K562 (cell line): ENCODE data around the gene PRKACB. TPM values are rescaled to one million over a fixed set of nuclear protein-coding genes. Genes with fewer than 3 reads are reported as not detected.

ENCODE experiments used
- BRD4 ChIP-seq: fragments of 200-600 bp; sonication (generic); IDR thresholded peaks from 2 replicates; pipeline ENCODE4 v1.6.1; 2017; ENCODE audit warnings: inconsistent platforms
- DMBX1 ChIP-seq: fragments of 250-450 bp; sonication (Bioruptor Pico); IDR thresholded peaks from 2 replicates; pipeline ENCODE4 v1.8.0; 2022; ENCODE audit warnings: inconsistent platforms, mild to moderate bottlenecking, moderate library complexity, borderline replicate concordance
- FOXA1 ChIP-seq: fragments of 450-650 bp; IDR thresholded peaks from 2 replicates; pipeline ENCODE4 v1.6.1; 2016; ENCODE audit warnings: mild to moderate bottlenecking, borderline replicate concordance
- KAT8 ChIP-seq: fragments of 450-650 bp; IDR thresholded peaks from 2 replicates; pipeline ENCODE4 v1.6.1; 2016; ENCODE audit warnings: low read depth, mild to moderate bottlenecking
- KLF6 ChIP-seq: fragments of 250-450 bp; sonication (Bioruptor Pico); IDR thresholded peaks from 2 replicates; pipeline ENCODE4 v1.4.0; 2020; ENCODE audit warnings: mild to moderate bottlenecking, moderate library complexity, borderline replicate concordance
- MCM5 ChIP-seq: fragments of 450-650 bp; IDR thresholded peaks from 2 replicates; pipeline ENCODE4 v1.6.1; 2016; ENCODE audit warnings: low read depth
- MECOM ChIP-seq: fragments of 250-450 bp; sonication (Bioruptor Pico); IDR thresholded peaks from 2 replicates; pipeline ENCODE4 v1.8.0; 2022; ENCODE audit warnings: inconsistent platforms
- MXD1 ChIP-seq: fragments of 250-450 bp; sonication (Bioruptor Pico); IDR thresholded peaks from 2 replicates; pipeline ENCODE4 v1.8.0; 2021; ENCODE audit warnings: borderline replicate concordance, mild to moderate bottlenecking, moderate library complexity; ENCODE audit not compliant: poor library complexity, severe bottlenecking
- TAF15 ChIP-seq: fragments of 200-400 bp; formaldehyde crosslinking; IDR thresholded peaks from 2 replicates; pipeline ENCODE4 v1.6.1; 2017; ENCODE audit warnings: mild to moderate bottlenecking, low read depth, low read length, moderate library complexity
- TCF7 ChIP-seq: sonication (generic); IDR thresholded peaks from 2 replicates; pipeline ENCODE4 v1.6.1; 2016; ENCODE audit warnings: antibody characterized with exemption, borderline replicate concordance
- TEAD4 ChIP-seq, 2 experiments: sonication (generic) in 1 of 2; formaldehyde crosslinking in 1 of 2; IDR thresholded peaks; 2 replicates each; pipeline versions ENCODE4 v1.6.1 to v1.8.0; 2012 to 2022; ENCODE audit warnings: borderline replicate concordance in 1 of 2, inconsistent platforms in 1 of 2, low read length in 1 of 2, mild to moderate bottlenecking in 1 of 2, missing genetic modification reagents in 1 of 2
- ZNF263 ChIP-seq: sonication (generic); formaldehyde crosslinking; IDR thresholded peaks from 2 replicates; pipeline ENCODE4 v1.8.0; 2022; ENCODE audit warnings: mild to moderate bottlenecking, missing genetic modification reagents, borderline replicate concordance
- ZNF347 ChIP-seq: fragments of 450-650 bp; formaldehyde crosslinking; IDR thresholded peaks from 2 replicates; pipeline ENCODE4 v1.4.0; 2020; ENCODE audit warnings: low read depth, mild to moderate bottlenecking, moderate library complexity
- ZNF551 ChIP-seq: fragments of 250-450 bp; sonication (Bioruptor Pico); IDR thresholded peaks from 2 replicates; pipeline ENCODE4 v1.5.0; 2021; ENCODE audit warnings: mild to moderate bottlenecking, moderate library complexity
- ZNF561 ChIP-seq: fragments of 450-650 bp; formaldehyde crosslinking; conservative IDR thresholded peaks from 2 replicates; pipeline ENCODE4 v1.4.0; 2020; ENCODE audit warnings: mild to moderate bottlenecking, moderate library complexity
- ZNF584 ChIP-seq: fragments of 200-800 bp; sonication (Bioruptor generic); IDR thresholded peaks from 2 replicates; pipeline ENCODE4 v1.6.1; 2016; ENCODE audit warnings: low read depth, mild to moderate bottlenecking, missing genetic modification characterization, missing compliant biosample characterization
- polyA plus RNA-seq, 8 experiments: library from polyadenylated mRNA; depleted of rRNA in 4 of 8; stranded (reverse) in 5 of 8; unstranded in 3 of 8; fragments of >200 nt; fragmentation: Nextera tagmentation in 2 of 8; fragmentation: Illumina TruSeq in 1 of 8; extraction: Ambion mirVana in 2 of 8; extraction: Trizol in 1 of 8; gene quantifications; 2 replicates each; pipeline versions ENCODE4 v1.2.1 to v1.2.3, GENCODE V29; 2011 to 2014; ENCODE audit warnings: inconsistent platforms in 1 of 8, missing spikeins in 1 of 8
- total RNA-seq, 7 experiments: library from RNA; depleted of rRNA in 6 of 7; stranded (reverse); fragments of >200 nt in 6 of 7; fragmentation: Illumina TruSeq in 2 of 7; extraction: Trizol in 2 of 7; gene quantifications; 2 replicates each; pipeline versions ENCODE4 v1.2.1 to v1.2.3, GENCODE V29; 2011 to 2021; ENCODE audit warnings: low replicate concordance in 1 of 7
- TF ChIP-seq, protein P1 (sequence below): fragments of 250-450 bp; sonication (Bioruptor Pico); IDR thresholded peaks from 2 replicates; pipeline ENCODE4 v1.4.0; 2020; ENCODE audit warnings: mild to moderate bottlenecking, moderate library complexity
- TF ChIP-seq, protein P2 (sequence below): fragments of 250-450 bp; sonication (Bioruptor Pico); IDR thresholded peaks from 2 replicates; pipeline ENCODE4 v1.5.0; 2021; ENCODE audit warnings: mild to moderate bottlenecking, moderate library complexity
- TF ChIP-seq, protein P3 (sequence below), 2 experiments: fragments of 450-650 bp in 1 of 2; sonication (generic) in 1 of 2; formaldehyde crosslinking in 1 of 2; IDR thresholded peaks in 1 of 2; conservative IDR thresholded peaks in 1 of 2; 2 replicates each; pipeline versions ENCODE4 v1.6.1 to v1.8.1; 2016 to 2023; ENCODE audit warnings: mild to moderate bottlenecking in 2 of 2, moderate library complexity in 2 of 2, inconsistent platforms in 1 of 2, missing genetic modification reagents in 1 of 2
- TF ChIP-seq, protein P4 (sequence below): fragments of 250-450 bp; sonication (Bioruptor Pico); IDR thresholded peaks from 2 replicates; pipeline ENCODE4 v1.8.0; 2021; ENCODE audit warnings: moderate library complexity, mild to moderate bottlenecking, inconsistent platforms
- TF ChIP-seq, protein P5 (sequence below), 2 experiments: fragments of 450-650 bp in 1 of 2; sonication (generic) in 1 of 2; formaldehyde crosslinking; conservative IDR thresholded peaks; 2 replicates each; pipeline versions ENCODE4 v1.4.0 to v1.8.1; 2020 to 2022; ENCODE audit warnings: mild to moderate bottlenecking in 1 of 2, missing genetic modification reagents in 1 of 2

Gene PRKACB
- total and polyA plus RNA-seq, 9 of the 15 experiments (the other 6 are each of a cell fraction or from before 2014, with no cell fraction given): 1.1 to 5.2 (median 2.8) TPM

- peak; percentile 57; the same call in 1 of the 2 replicates for TF ChIP-seq KLF6 (CRISPR knock-in tag)
- TF ChIP-seq, protein P1, sequence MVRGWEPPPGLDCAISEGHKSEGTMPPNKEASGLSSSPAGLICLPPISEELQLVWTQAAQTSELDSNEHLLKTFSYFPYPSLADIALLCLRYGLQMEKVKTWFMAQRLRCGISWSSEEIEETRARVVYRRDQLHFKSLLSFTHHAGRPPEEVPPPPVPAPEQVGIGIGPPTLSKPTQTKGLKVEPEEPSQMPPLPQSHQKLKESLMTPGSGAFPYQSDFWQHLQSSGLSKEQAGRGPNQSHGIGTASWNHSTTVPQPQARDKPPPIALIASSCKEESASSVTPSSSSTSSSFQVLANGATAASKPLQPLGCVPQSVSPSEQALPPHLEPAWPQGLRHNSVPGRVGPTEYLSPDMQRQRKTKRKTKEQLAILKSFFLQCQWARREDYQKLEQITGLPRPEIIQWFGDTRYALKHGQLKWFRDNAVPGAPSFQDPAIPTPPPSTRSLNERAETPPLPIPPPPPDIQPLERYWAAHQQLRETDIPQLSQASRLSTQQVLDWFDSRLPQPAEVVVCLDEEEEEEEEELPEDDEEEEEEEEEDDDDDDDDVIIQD (CRISPR knock-in tag): no peak
- no peak for TF ChIP-seq ZNF347 (CRISPR knock-in tag)
- TF ChIP-seq, protein P2, sequence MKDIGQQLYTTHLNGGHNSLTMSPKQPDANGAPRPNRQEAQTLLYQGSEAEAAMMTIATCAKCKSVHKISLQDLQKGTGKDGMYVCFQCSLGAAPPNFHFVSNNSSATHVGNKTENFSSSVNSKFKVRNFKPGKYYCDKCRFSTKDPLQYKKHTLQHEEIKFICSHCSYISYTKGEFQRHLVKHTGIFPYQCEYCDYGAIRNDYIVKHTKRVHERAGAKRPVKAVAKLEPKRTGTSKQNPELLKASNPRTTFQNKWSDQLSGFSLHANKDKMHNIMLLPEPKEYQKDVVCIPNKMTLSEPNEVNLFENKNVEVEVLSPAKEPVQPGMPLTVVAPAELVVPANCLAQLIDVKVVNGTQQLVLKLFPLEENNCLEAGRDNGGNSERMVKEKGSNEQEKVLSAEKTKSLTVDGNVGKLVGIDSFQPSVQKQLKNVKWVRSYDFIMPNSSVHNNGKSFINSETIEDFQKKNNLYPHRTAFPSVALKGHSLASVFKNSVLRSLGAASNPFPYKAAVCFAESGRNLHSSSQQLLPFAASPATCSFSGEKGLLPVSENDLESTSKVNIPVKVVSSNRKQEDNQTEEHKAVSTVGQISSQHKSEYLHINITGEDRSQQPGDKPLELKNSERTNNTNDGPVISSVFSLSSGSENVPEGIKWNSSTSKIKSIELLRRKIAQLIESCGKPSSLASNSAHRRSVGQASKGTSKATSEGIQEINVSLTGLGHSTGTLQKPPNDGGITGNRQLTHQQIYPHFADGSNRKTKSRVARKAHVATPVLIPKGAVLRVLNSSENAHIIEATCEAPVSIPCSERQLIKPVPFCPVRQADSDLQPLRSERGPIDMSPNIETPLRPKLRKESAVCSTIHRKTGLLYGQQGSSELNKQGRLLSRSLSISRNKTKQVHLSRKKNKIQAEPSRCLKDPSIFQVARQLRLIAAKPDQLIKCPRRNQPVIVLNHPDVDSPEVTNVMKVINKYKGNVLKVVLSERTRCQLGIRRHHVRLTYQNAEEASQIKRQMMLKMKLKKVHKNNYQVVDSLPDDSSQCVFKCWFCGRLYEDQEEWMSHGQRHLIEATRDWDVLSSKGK (CRISPR knock-in tag): no peak
- TF ChIP-seq BRD4: no peak
- TF ChIP-seq, protein P3, sequence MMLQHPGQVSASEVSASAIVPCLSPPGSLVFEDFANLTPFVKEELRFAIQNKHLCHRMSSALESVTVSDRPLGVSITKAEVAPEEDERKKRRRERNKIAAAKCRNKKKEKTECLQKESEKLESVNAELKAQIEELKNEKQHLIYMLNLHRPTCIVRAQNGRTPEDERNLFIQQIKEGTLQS (IDR thresholded peaks at IDR 0.05): peak; percentile 77
- TF ChIP-seq, protein P3 (CRISPR knock-in tag; conservative IDR thresholded peaks at IDR 0.05): no peak
- no peak for TF ChIP-seq MXD1
- peak; percentile 55; the same call in 1 of the 2 replicates for TF ChIP-seq MECOM (CRISPR knock-in tag)
- TF ChIP-seq MCM5: no peak
- TF ChIP-seq ZNF263 (CRISPR knock-in tag): no peak
- TF ChIP-seq, protein P4, sequence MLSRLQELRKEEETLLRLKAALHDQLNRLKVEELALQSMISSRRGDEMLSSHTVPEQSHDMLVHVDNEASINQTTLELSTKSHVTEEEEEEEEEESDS: no peak
- TF ChIP-seq, protein P5, sequence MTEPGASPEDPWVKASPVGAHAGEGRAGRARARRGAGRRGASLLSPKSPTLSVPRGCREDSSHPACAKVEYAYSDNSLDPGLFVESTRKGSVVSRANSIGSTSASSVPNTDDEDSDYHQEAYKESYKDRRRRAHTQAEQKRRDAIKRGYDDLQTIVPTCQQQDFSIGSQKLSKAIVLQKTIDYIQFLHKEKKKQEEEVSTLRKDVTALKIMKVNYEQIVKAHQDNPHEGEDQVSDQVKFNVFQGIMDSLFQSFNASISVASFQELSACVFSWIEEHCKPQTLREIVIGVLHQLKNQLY (CRISPR knock-in tag; conservative IDR thresholded peaks at IDR 0.05): no peak
- TF ChIP-seq TEAD4 (IDR thresholded peaks at IDR 0.05; ENCODE audit: low read length): no peak
- no peak for TF ChIP-seq TEAD4 (CRISPR knock-in tag; IDR thresholded peaks at IDR 0.05; ENCODE audit: borderline replicate concordance)
- TF ChIP-seq TCF7: no peak
- TF ChIP-seq DMBX1: peak; percentile 86; the same call in 1 of the 2 replicates
- TF ChIP-seq TAF15: no peak
- no peak for TF ChIP-seq ZNF561
- TF ChIP-seq ZNF584: peak; percentile 85
- no peak for TF ChIP-seq FOXA1
- TF ChIP-seq KAT8: no peak
- TF ChIP-seq ZNF551 (CRISPR knock-in tag): no peak
Measured at GRCh38 chr1:84117868-84118267, 26.2 kb upstream of the PRKACB start (continued).
